Sigmoid colon (tissue), 4 donors: ENCODE measurements around the gene MCM3.

ENCODE experiments used
- POLR2A ChIP-seq, 2 donors: fragments of 450-650 bp; IDR thresholded peaks; one replicate each; pipeline ENCODE4 v1.6.1; 2016; ENCODE audit warnings: antibody characterized with exemption in 2 of 2, mild to moderate bottlenecking in 2 of 2, moderate library complexity in 2 of 2
- POLR2AphosphoS5 ChIP-seq, 4 donors: sonication (generic); formaldehyde crosslinking; IDR thresholded peaks; one replicate each; pipeline ENCODE4 v1.6.1; 2017; ENCODE audit warnings: antibody characterized with exemption in 4 of 4
- TF ChIP-seq, protein P1 (sequence below), 4 experiments: fragments of 450-650 bp in 3 of 4; fragments of 200-600 bp in 1 of 4; IDR thresholded peaks; one replicate each; pipeline ENCODE4 v1.5.1; 2016 to 2019; ENCODE audit warnings: antibody characterized with exemption in 4 of 4, mild to moderate bottlenecking in 3 of 4, moderate library complexity in 2 of 4

DNA sequence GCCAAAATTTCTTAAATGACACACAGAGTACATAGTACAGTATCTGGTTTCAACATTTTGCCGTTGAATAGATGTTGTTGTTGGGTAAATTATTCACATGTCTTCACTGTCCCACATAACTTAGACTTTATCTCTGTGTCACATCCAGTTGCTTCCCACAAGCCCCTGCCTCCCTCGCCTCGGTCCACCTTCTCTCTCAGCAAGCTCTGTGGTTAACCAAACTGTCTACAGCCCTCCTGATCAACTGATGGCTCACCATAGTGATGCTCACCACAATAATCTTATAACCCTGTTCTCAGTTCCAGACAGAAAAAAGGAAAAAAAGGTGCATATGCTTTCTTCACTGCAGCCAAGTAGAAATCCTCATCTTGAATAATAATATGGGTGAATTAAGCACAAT lies 63.2 kb downstream of the MCM3 start:
- TF ChIP-seq, protein P1, sequence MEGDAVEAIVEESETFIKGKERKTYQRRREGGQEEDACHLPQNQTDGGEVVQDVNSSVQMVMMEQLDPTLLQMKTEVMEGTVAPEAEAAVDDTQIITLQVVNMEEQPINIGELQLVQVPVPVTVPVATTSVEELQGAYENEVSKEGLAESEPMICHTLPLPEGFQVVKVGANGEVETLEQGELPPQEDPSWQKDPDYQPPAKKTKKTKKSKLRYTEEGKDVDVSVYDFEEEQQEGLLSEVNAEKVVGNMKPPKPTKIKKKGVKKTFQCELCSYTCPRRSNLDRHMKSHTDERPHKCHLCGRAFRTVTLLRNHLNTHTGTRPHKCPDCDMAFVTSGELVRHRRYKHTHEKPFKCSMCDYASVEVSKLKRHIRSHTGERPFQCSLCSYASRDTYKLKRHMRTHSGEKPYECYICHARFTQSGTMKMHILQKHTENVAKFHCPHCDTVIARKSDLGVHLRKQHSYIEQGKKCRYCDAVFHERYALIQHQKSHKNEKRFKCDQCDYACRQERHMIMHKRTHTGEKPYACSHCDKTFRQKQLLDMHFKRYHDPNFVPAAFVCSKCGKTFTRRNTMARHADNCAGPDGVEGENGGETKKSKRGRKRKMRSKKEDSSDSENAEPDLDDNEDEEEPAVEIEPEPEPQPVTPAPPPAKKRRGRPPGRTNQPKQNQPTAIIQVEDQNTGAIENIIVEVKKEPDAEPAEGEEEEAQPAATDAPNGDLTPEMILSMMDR (IDR thresholded peaks at IDR 0.05) = no peak
- TF ChIP-seq POLR2A (IDR thresholded peaks at IDR 0.05) (no peak), POLR2AphosphoS5 (IDR thresholded peaks at IDR 0.05) (no peak)
